Panc1 (cell line): Measurements from ENCODE around the gene MT1H. TPM values are rescaled to one million over a fixed set of nuclear protein-coding genes. Genes with fewer than 3 reads are reported as not detected.
A peak's percentile ranks its signal among the peaks of the same experiment; 100 is the strongest.

Experiments
- ATAC-seq: fragments of 200-7000 bp; cut with Tn5 transposase; 2 replicates; pipeline ENCODE4 v1.9.1; 2020; ENCODE audit warnings: mild to moderate bottlenecking, moderate library complexity
- BruUV-seq: library from RNA; stranded (reverse); fragments of 400-500 nt; replicated peaks from 2 replicates; lab custom pipeline; 2021; lab: Mats Ljungman, UMichigan
- CTCF ChIA-PET: fragments of 300-600 bp; sonication (Branson Sonifier 250); formaldehyde crosslinking; loops from one replicate; lab custom pipeline; 2022; ENCODE audit warnings: antibody characterized with exemption; lab: Charles Lee
- POLR2A ChIA-PET: fragments of 300-600 bp; sonication (Branson Sonifier 250); formaldehyde crosslinking; loops from one replicate; lab custom pipeline; 2022; ENCODE audit warnings: antibody characterized with exemption; lab: Charles Lee
- DNase-seq: peaks from one replicate; pipeline ENCODE4 v3.0.0-alpha.2; 2010; ENCODE audit warnings: low read depth, low spot score
- H3K27ac ChIP-seq: 2 replicates; pipeline ENCODE4 v1.5.1; 2011; ENCODE audit warnings: mild to moderate bottlenecking, low read length, inconsistent platforms
- H3K27me3 ChIP-seq: fragments of 200-500 bp; sonication (Bioruptor generic); 2 replicates; pipeline ENCODE4 v1.6.0; 2014; ENCODE audit warnings: low read length, inconsistent platforms; ENCODE audit not compliant: control insufficient read depth, insufficient read depth
- H3K36me3 ChIP-seq: fragments of 200-500 bp; sonication (Bioruptor generic); 2 replicates; pipeline ENCODE4 v1.5.1; 2014; ENCODE audit warnings: inconsistent platforms, mild to moderate bottlenecking, low read length, moderate library complexity; ENCODE audit not compliant: control insufficient read depth, insufficient read depth
- H3K4me1 ChIP-seq: 2 replicates; pipeline ENCODE4 v1.5.1; 2011; ENCODE audit warnings: inconsistent platforms, mild to moderate bottlenecking, low read length, moderate library complexity; ENCODE audit not compliant: control insufficient read depth, insufficient read depth
- H3K4me3 ChIP-seq, 2 experiments: 2 replicates each; pipeline ENCODE4 v1.5.1; 2011 to 2012; ENCODE audit warnings: low read depth in 2 of 2, low read length in 2 of 2, mild to moderate bottlenecking in 2 of 2, inconsistent platforms in 1 of 2, moderate library complexity in 1 of 2
- H3K9me3 ChIP-seq: fragments of 200-500 bp; sonication (Bioruptor generic); 2 replicates; pipeline ENCODE4 v1.5.1; 2014; ENCODE audit warnings: low read depth, mild to moderate bottlenecking, inconsistent platforms, low read length, moderate library complexity; ENCODE audit not compliant: control insufficient read depth, insufficient read depth
- CTCF ChIP-seq: fragments of 450-650 bp; IDR thresholded peaks from 2 replicates; pipeline ENCODE4 v1.5.1; 2017; ENCODE audit warnings: mild to moderate bottlenecking
- POLR2AphosphoS5 ChIP-seq: IDR thresholded peaks from 2 replicates; pipeline ENCODE4 v1.6.1; 2012; ENCODE audit warnings: mild to moderate bottlenecking, low read depth, low read length, moderate library complexity
- REST ChIP-seq, 2 experiments: IDR thresholded peaks; 2 replicates each; pipeline ENCODE4 v1.6.1; 2011 to 2012; ENCODE audit warnings: low read depth in 2 of 2, control low read depth in 1 of 2, low read length in 1 of 2, mild to moderate bottlenecking in 1 of 2, moderate library complexity in 1 of 2; ENCODE audit not compliant: insufficient read depth in 1 of 2
- SIN3A ChIP-seq: IDR thresholded peaks from 2 replicates; pipeline ENCODE4 v1.6.1; 2012; ENCODE audit warnings: low read depth, mild to moderate bottlenecking, low read length, moderate library complexity, borderline replicate concordance; ENCODE audit not compliant: insufficient read depth
- TCF7L2 ChIP-seq: IDR thresholded peaks from 2 replicates; pipeline ENCODE4 v1.6.1; 2011; ENCODE audit warnings: mild to moderate bottlenecking, low read depth, low read length, inconsistent platforms
- in situ Hi-C: cut with HindIII; loops from 2 replicates; pipeline ENCODE4 v1.10.0; 2016; ENCODE audit warnings: low sequenced_read_pairs, low pct_unique_long_range_greater_than_20kb
- intact Hi-C: fragments of 100-400 bp; cut with micrococcal nuclease; formaldehyde crosslinking; loops from one replicate; pipeline ENCODE4 v1.10.0; 2022; ENCODE audit not compliant: unreplicated experiment
- total RNA-seq: library from RNA; stranded (reverse); gene quantifications from one replicate; pipeline ENCODE4 v1.2.1, GENCODE V29; 2021; ENCODE audit not compliant: unreplicated experiment

MT1H gene
- total RNA-seq, 1 experiment from 2014 or later, result not detected

- in situ Hi-C loops, result no loop called here
- no TSS peak for BruUV-seq
- POLR2A ChIA-PET, result no interaction called here
- CTCF ChIA-PET, result interaction anchor here (1.9 kb wide), 1 partner anchor 99 kb away, joined by 12 read pairs; no protein-coding TSS in a partner anchor
- H3K4me3 ChIP-seq, result no peak overlapping the region
- no peaks in the 10 kb centered on the region for H3K9me3 ChIP-seq
- H3K27me3 ChIP-seq, result no peaks in the 10 kb centered on the region
- TF ChIP-seq POLR2AphosphoS5 (no peak), SIN3A (no peak), CTCF (no peak), REST (IDR thresholded peaks at IDR 0.05; ENCODE audit: insufficient read depth in 1 of 2, low read depth in 2 of 2, low read length in 1 of 2) (no peak), TCF7L2 (no peak)
- no peaks in the 10 kb centered on the region for H3K36me3 ChIP-seq
- no peak overlapping the region; the same call in 1 of the 2 replicates for H3K27ac ChIP-seq
- ATAC-seq, result no peak
- no peak for DNase-seq
- H3K4me1 ChIP-seq, result no peaks in the 10 kb centered on the region
- intact Hi-C loops, result loop anchor here (5.0 kb wide), 2 partner anchors 96 to 191 kb away; partner anchors contain the start of gene MT2A
These were observed 33.2 kb downstream of the MT1H start for GRCh38 chr16:56702836-56703235.

GRCh38 chr16:56708525-56709442 is 39.2 kb downstream of the MT1H start:
- ATAC-seq, result peak; percentile 56; the same call in 1 of the 2 replicates
- POLR2A ChIA-PET, result no interaction called here
- no peak for TF ChIP-seq CTCF
- Histone ChIP-seq H3K9me3 (no peaks in the 10 kb centered on the region), H3K4me3 (no peak overlapping the region), H3K27ac (peak overlapping the region; percentile 21; the same call in 1 of the 2 replicates), H3K4me1 (peaks cover 9% of the 10 kb centered on the region; the same call in 1 of the 2 replicates), H3K27me3 (no peaks in the 10 kb centered on the region), H3K36me3 (no peaks in the 10 kb centered on the region)
- BruUV-seq, result no TSS peak
- in situ Hi-C loops, result no loop called here
- CTCF ChIA-PET, result no interaction called here
- intact Hi-C loops, result no loop called here
- DNase-seq, result no peak
